T-helper 17 cell (primary cell): ENCODE measurements around the gene SERPINA3. TPM values are rescaled to one million over a fixed set of nuclear protein-coding genes. Genes with fewer than 3 reads are reported as not detected.
"Not testable (repeated sequence)": the region's sequence is repeated elsewhere in the genome, so short reads cannot be mapped to it uniquely, and the experiment has no call there.

Source experiments
- ATAC-seq: fragments of 150-1000 bp; cut with Tn5 transposase; 2 replicates; pipeline ENCODE4 v1.10.0; 2021; ENCODE audit warnings: mild to moderate bottlenecking, moderate library complexity
- DNase-seq, 3 donors: peaks; one replicate each; pipeline versions ENCODE4 v3.0.0 to v3.0.0-alpha.2; 2020 to 2021
- H3K9me3 ChIP-seq: one replicate; pipeline ENCODE4 v1.7.0; 2013; ENCODE audit warnings: low read length, mild to moderate bottlenecking; ENCODE audit not compliant: control insufficient read depth, poor library complexity, severe bottlenecking
- H3K27ac Mint-ChIP-seq: one replicate; pipeline ENCODE4 v1.8.0; 2022; ENCODE audit warnings: mild to moderate bottlenecking, moderate library complexity, mixed read lengths
- H3K27me3 Mint-ChIP-seq: one replicate; pipeline ENCODE4 v1.8.0; 2022; ENCODE audit warnings: mixed read lengths
- H3K36me3 Mint-ChIP-seq: one replicate; pipeline ENCODE4 v1.8.0; 2022; ENCODE audit warnings: low read depth, mixed read lengths
- H3K4me1 Mint-ChIP-seq: one replicate; pipeline ENCODE4 v1.8.0; 2022; ENCODE audit warnings: mild to moderate bottlenecking, mixed read lengths
- H3K4me3 Mint-ChIP-seq: one replicate; pipeline ENCODE4 v1.8.0; 2022; ENCODE audit warnings: mild to moderate bottlenecking, moderate library complexity, mixed read lengths
- total RNA-seq, 4 donors: library from RNA in 2 of 4; stranded (reverse) in 2 of 4; gene quantifications; one replicate each; pipeline ENCODE4 v1.2.3 and lab custom pipeline; 2022 to 2026

The SERPINA3 gene
- total RNA-seq, 2 donors from 2014 or later, result not detected

GRCh38 chr14:94608966-94609365 lies 3.2 kb upstream of the SERPINA3 start:
- H3K27me3 Mint-ChIP-seq, result peaks cover 22% of the 10 kb centered on the region
- not testable (repeated sequence) for DNase-seq, H3K4me3 Mint-ChIP-seq, H3K27ac Mint-ChIP-seq, H3K9me3 ChIP-seq, ATAC-seq, H3K36me3 Mint-ChIP-seq, H3K4me1 Mint-ChIP-seq

- H3K27ac Mint-ChIP-seq, result no peak overlapping the region
- ATAC-seq, result no peak
Measured at GRCh38 chr14:94611179-94611578, 1.0 kb upstream of the SERPINA3 start.

GRCh38 chr14:94612580-94613554 lies 676 bp downstream of the SERPINA3 start:
- Mint-ChIP-seq H3K27ac (no peak overlapping the region), H3K4me3 (no peak overlapping the region), H3K27me3 (peaks cover 22% of the 10 kb centered on the region), H3K4me1 (no peaks in the 10 kb centered on the region), H3K36me3 (no peaks in the 10 kb centered on the region)
- no peak for DNase-seq
- no peaks in the 10 kb centered on the region for H3K9me3 ChIP-seq
- no peak for ATAC-seq

More at GRCh38 chr14:94611179-94611578, 1.0 kb upstream of the SERPINA3 start:
- no peak overlapping the region for H3K4me3 Mint-ChIP-seq
- H3K9me3 ChIP-seq, result no peaks in the 10 kb centered on the region
- DNase-seq, result no peak
- H3K36me3 Mint-ChIP-seq, result no peaks in the 10 kb centered on the region
- H3K27me3 Mint-ChIP-seq, result peaks cover 23% of the 10 kb centered on the region
- H3K4me1 Mint-ChIP-seq, result no peaks in the 10 kb centered on the region

- H3K27me3 Mint-ChIP-seq, result peaks cover 22% of the 10 kb centered on the region
- no peaks in the 10 kb centered on the region for H3K36me3 Mint-ChIP-seq
- peaks cover 6% of the 10 kb centered on the region for H3K9me3 ChIP-seq
- ATAC-seq (no peak), DNase-seq (no peak)
- no peak overlapping the region for H3K4me3 Mint-ChIP-seq
- H3K4me1 Mint-ChIP-seq, result no peaks in the 10 kb centered on the region
- H3K27ac Mint-ChIP-seq, result no peak overlapping the region
Measured at GRCh38 chr14:94613720-94614644, 1.8 kb downstream of the SERPINA3 start.

- no peaks in the 10 kb centered on the region for H3K4me1 Mint-ChIP-seq
- DNase-seq, result no peak
- no peaks in the 10 kb centered on the region for H3K36me3 Mint-ChIP-seq
- H3K27me3 Mint-ChIP-seq, result peaks cover 22% of the 10 kb centered on the region
- no peak overlapping the region for H3K4me3 Mint-ChIP-seq
- H3K27ac Mint-ChIP-seq, result no peak overlapping the region
- ATAC-seq, result no peak
- H3K9me3 ChIP-seq, result peaks cover 6% of the 10 kb centered on the region
Measured at GRCh38 chr14:94614802-94615201, 2.6 kb downstream of the SERPINA3 start.

GRCh38 chr14:94615254-94615653 lies 3.1 kb downstream of the SERPINA3 start:
- no peaks in the 10 kb centered on the region for H3K4me1 Mint-ChIP-seq
- H3K27ac Mint-ChIP-seq, result no peak overlapping the region
- peaks cover 6% of the 10 kb centered on the region for H3K9me3 ChIP-seq
- no peak overlapping the region for H3K4me3 Mint-ChIP-seq
- ATAC-seq, result no peak
- H3K27me3 Mint-ChIP-seq, result peaks cover 24% of the 10 kb centered on the region
- DNase-seq, result no peak
- no peaks in the 10 kb centered on the region for H3K36me3 Mint-ChIP-seq

- no peaks in the 10 kb centered on the region for H3K4me1 Mint-ChIP-seq
Measured at GRCh38 chr14:94615823-94616570, 3.8 kb downstream of the SERPINA3 start.

GRCh38 chr14:94617366-94617941 lies 5.3 kb downstream of the SERPINA3 start:
- ATAC-seq, result no peak
- peaks cover 6% of the 10 kb centered on the region for H3K9me3 ChIP-seq
- Mint-ChIP-seq H3K27me3 (peaks cover 37% of the 10 kb centered on the region), H3K36me3 (no peaks in the 10 kb centered on the region), H3K4me3 (no peak overlapping the region), H3K27ac (no peak overlapping the region), H3K4me1 (no peaks in the 10 kb centered on the region)
- DNase-seq, result no peak

More at GRCh38 chr14:94615823-94616570, 3.8 kb downstream of the SERPINA3 start:
- DNase-seq (no peak), ATAC-seq (no peak)
- Mint-ChIP-seq H3K36me3 (no peaks in the 10 kb centered on the region), H3K27ac (no peak overlapping the region), H3K27me3 (peaks cover 29% of the 10 kb centered on the region), H3K4me3 (no peak overlapping the region)
- H3K9me3 ChIP-seq, result peaks cover 6% of the 10 kb centered on the region

GRCh38 chr14:94617988-94618822 lies 6.0 kb downstream of the SERPINA3 start:
- DNase-seq (no peak), ATAC-seq (no peak)
- H3K27me3 Mint-ChIP-seq, result peaks cover 41% of the 10 kb centered on the region
- no peak overlapping the region for H3K27ac Mint-ChIP-seq
- peaks cover 6% of the 10 kb centered on the region for H3K9me3 ChIP-seq
- H3K4me1 Mint-ChIP-seq, result no peaks in the 10 kb centered on the region
- no peak overlapping the region for H3K4me3 Mint-ChIP-seq
- H3K36me3 Mint-ChIP-seq, result no peaks in the 10 kb centered on the region

GRCh38 chr14:94619297-94619696 lies 7.1 kb downstream of the SERPINA3 start:
- DNase-seq, result no peak
- H3K9me3 ChIP-seq, result peaks cover 6% of the 10 kb centered on the region
- Mint-ChIP-seq H3K4me1 (no peaks in the 10 kb centered on the region), H3K4me3 (no peak overlapping the region), H3K36me3 (no peaks in the 10 kb centered on the region), H3K27ac (no peak overlapping the region), H3K27me3 (peaks cover 34% of the 10 kb centered on the region)
- no peak for ATAC-seq

- H3K4me1 Mint-ChIP-seq, result no peaks in the 10 kb centered on the region
- H3K4me3 Mint-ChIP-seq, result no peak overlapping the region
- peaks cover 6% of the 10 kb centered on the region for H3K9me3 ChIP-seq
- peaks cover 28% of the 10 kb centered on the region for H3K27me3 Mint-ChIP-seq
- ATAC-seq (no peak), DNase-seq (no peak)
- H3K27ac Mint-ChIP-seq, result no peak overlapping the region
- no peaks in the 10 kb centered on the region for H3K36me3 Mint-ChIP-seq
Measured at GRCh38 chr14:94620597-94620996, 8.4 kb downstream of the SERPINA3 start.
